GM23338 (cell line): ENCODE measurements around the gene CDH18. TPM values are rescaled to one million over a fixed set of nuclear protein-coding genes. Genes with fewer than 3 reads are reported as not detected.

Experiments
- ATAC-seq: fragments of 200-7000 bp; cut with Tn5 transposase; 3 replicates; pipeline ENCODE4 v1.9.1; 2020
- DNase-seq: peaks from one replicate; pipeline ENCODE4 v3.0.0-alpha.2; 2015; ENCODE audit warnings: low spot score
- H2AFZ ChIP-seq: fragments of 200-600 bp; sonication (generic); 2 replicates; pipeline ENCODE4 v1.8.0; 2016; ENCODE audit warnings: antibody characterized with exemption, mild to moderate bottlenecking, moderate library complexity
- H3F3A ChIP-seq: fragments of 200-600 bp; sonication (generic); replicated peaks from 2 replicates; pipeline ENCODE4 v1.8.0; 2017; ENCODE audit warnings: antibody characterized with exemption, mixed run types, low read depth
- H3K27ac ChIP-seq: fragments of 200-600 bp; sonication (generic); 2 replicates; pipeline ENCODE4 v1.6.1; 2016; ENCODE audit warnings: low read depth
- H3K27me3 ChIP-seq: fragments of 200-600 bp; sonication (generic); 2 replicates; pipeline ENCODE4 v1.8.0; 2016; ENCODE audit warnings: mild to moderate bottlenecking, mixed run types, moderate library complexity; ENCODE audit not compliant: insufficient read depth
- H3K36me3 ChIP-seq: fragments of 200-600 bp; sonication (generic); 2 replicates; pipeline ENCODE4 v1.8.0; 2016; ENCODE audit warnings: mild to moderate bottlenecking; ENCODE audit not compliant: insufficient read depth
- H3K4me1 ChIP-seq: fragments of 200-600 bp; sonication (generic); 2 replicates; pipeline ENCODE4 v1.8.0; 2016; ENCODE audit warnings: mild to moderate bottlenecking, moderate library complexity; ENCODE audit not compliant: insufficient read depth
- H3K4me2 ChIP-seq: fragments of 200-600 bp; sonication (generic); 2 replicates; pipeline ENCODE4 v1.7.1; 2017; ENCODE audit warnings: mixed run types
- H3K4me3 ChIP-seq: fragments of 200-600 bp; sonication (generic); 2 replicates; pipeline ENCODE4 v1.6.1; 2016; ENCODE audit warnings: mixed run types
- H3K79me2 ChIP-seq: fragments of 200-600 bp; sonication (generic); replicated peaks from 2 replicates; pipeline ENCODE4 v1.8.0; 2017; ENCODE audit warnings: mild to moderate bottlenecking; ENCODE audit not compliant: insufficient read depth
- H3K9me2 ChIP-seq: fragments of 200-600 bp; sonication (generic); 2 replicates; pipeline ENCODE4 v1.8.0; 2017; ENCODE audit not compliant: insufficient read depth
- H4K20me1 ChIP-seq: fragments of 200-600 bp; sonication (generic); replicated peaks from 2 replicates; pipeline ENCODE4 v1.8.0; 2017; ENCODE audit warnings: mild to moderate bottlenecking; ENCODE audit not compliant: insufficient read depth
- H3K27ac Mint-ChIP-seq: 2 replicates; pipeline ENCODE4 v1.8.0; 2020; ENCODE audit warnings: inconsistent platforms, mild to moderate bottlenecking, moderate library complexity, mixed read lengths
- H3K27me3 Mint-ChIP-seq: 3 replicates; pipeline ENCODE4 v1.8.0; 2022; ENCODE audit warnings: low read depth, mild to moderate bottlenecking, moderate library complexity, mixed read lengths, inconsistent platforms; ENCODE audit not compliant: insufficient read depth, poor library complexity
- H3K36me3 Mint-ChIP-seq: 3 replicates; pipeline ENCODE4 v1.8.0; 2021; ENCODE audit warnings: low read depth, mild to moderate bottlenecking, inconsistent platforms, moderate library complexity, mixed read lengths
- H3K4me1 Mint-ChIP-seq: 3 replicates; pipeline ENCODE4 v1.8.0; 2020; ENCODE audit warnings: mild to moderate bottlenecking, inconsistent platforms, mixed read lengths
- H3K4me3 Mint-ChIP-seq: 3 replicates; pipeline ENCODE4 v1.8.0; 2021; ENCODE audit warnings: moderate library complexity, mild to moderate bottlenecking, inconsistent platforms, mixed read lengths
- H3K9me3 Mint-ChIP-seq: 3 replicates; pipeline ENCODE4 v1.8.0; 2020; ENCODE audit warnings: moderate library complexity, mild to moderate bottlenecking, inconsistent platforms, mixed read lengths
- CREB1 ChIP-seq: fragments of 250-450 bp; sonication (Bioruptor Pico); IDR thresholded peaks from 2 replicates; pipeline ENCODE4 v1.5.0; 2020; ENCODE audit warnings: low read depth, mild to moderate bottlenecking, moderate library complexity
- EZH2phosphoT487 ChIP-seq: fragments of 200-600 bp; sonication (generic); IDR thresholded peaks from one replicate; pipeline ENCODE4 v1.8.1; 2018; ENCODE audit warnings: antibody characterized with exemption; ENCODE audit not compliant: unreplicated experiment
- NANOG ChIP-seq: IDR thresholded peaks from 2 replicates; pipeline ENCODE4 v1.6.1; 2016; ENCODE audit warnings: antibody characterized with exemption, borderline replicate concordance
- polyA plus RNA-seq: library from polyadenylated mRNA; unstranded; fragments of >200 nt; fragmentation: Nextera tagmentation; extraction: Ambion mirVana; gene quantifications from 2 replicates; pipeline ENCODE4 v1.2.1, GENCODE V29; 2016
- total RNA-seq: library from RNA; depleted of rRNA; stranded (reverse); fragments of >200 nt; shearing (Covaris generic); gene quantifications from 2 replicates; pipeline ENCODE4 v1.2.3, GENCODE V29; 2014
- TF ChIP-seq, protein P1 (sequence below): fragments of 250-450 bp; sonication (Bioruptor Pico); IDR thresholded peaks from 2 replicates; pipeline ENCODE4 v1.5.0; 2020; ENCODE audit warnings: mild to moderate bottlenecking, moderate library complexity

CDH18 gene
- total and polyA plus RNA-seq, 2 experiments from 2014 or later: 1.3 TPM; not detected in 1

DNA sequence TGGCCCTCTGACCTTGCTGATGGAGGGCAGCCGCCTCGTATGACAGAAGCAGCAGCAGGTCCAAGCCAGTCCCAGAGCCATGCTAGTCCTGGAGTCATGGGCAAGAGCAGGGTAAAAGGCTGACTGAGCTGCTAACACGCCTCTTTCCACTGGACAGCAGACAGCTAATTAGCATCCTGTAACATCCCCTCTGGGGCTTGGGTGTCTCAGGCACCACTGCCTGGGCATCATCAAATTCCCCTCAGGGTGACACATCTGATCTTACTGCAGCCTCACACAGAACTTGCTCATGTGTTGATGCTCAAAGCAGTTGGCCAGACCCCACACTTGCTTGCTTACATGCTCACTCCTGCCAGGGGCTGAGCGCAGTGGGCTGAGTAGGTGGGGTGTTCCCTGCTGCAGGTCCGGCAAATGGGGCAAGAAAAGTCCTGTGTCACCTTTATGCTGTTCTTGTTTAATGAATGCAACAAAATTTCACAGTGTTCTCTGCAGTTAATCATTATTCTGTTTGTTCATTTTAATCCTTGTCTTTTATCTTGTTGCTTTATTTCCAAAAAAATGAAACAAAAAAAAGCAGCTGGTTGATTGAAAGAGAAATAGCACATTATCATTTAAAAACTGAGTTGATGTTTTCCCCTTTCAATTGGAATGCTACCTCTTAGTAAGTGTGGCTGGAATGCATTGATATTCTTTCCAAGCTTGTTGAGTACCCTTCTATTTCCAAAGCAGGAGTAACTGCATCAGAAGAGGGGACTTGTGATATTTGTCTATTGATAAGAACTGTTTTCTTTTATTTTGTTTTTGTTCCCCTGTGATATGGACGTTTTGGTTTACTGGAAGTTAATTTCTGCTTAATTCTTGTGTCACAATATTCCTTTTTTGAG lies 254.1 kb downstream of the CDH18 start:
- peaks cover 5% of the 10 kb centered on the region; the same call in 1 of the 2 replicates for H3K36me3 ChIP-seq
- H3K4me2 ChIP-seq: no peak overlapping the region
- no peaks in the 10 kb centered on the region for H3K79me2 ChIP-seq
- ATAC-seq (no peak), DNase-seq (no peak)
- Mint-ChIP-seq H3K36me3 (peaks cover 25% of the 10 kb centered on the region), H3K4me1 (no peaks in the 10 kb centered on the region; the same call in 2 of the 3 replicates), H3K27me3 (peaks cover 1% of the 10 kb centered on the region), H3K4me3 (no peak overlapping the region), H3K9me3 (peaks cover 24% of the 10 kb centered on the region), H3K27ac (no peak overlapping the region)
- peaks cover 3% of the 10 kb centered on the region; the same call in 1 of the 2 replicates for H3K4me1 ChIP-seq
- H3K27me3 ChIP-seq: no peaks in the 10 kb centered on the region
- H3K9me2 ChIP-seq: no peaks in the 10 kb centered on the region
- no peak overlapping the region for H2AFZ ChIP-seq
- H3K4me3 ChIP-seq: no peak overlapping the region
- H4K20me1 ChIP-seq: no peaks in the 10 kb centered on the region
- H3K27ac ChIP-seq: peak overlapping the region; percentile 32; the same call in 1 of the 2 replicates
- TF ChIP-seq NANOG: peak; percentile 81
- no peak for TF ChIP-seq EZH2phosphoT487
- H3F3A ChIP-seq: no peaks in the 10 kb centered on the region

DNA sequence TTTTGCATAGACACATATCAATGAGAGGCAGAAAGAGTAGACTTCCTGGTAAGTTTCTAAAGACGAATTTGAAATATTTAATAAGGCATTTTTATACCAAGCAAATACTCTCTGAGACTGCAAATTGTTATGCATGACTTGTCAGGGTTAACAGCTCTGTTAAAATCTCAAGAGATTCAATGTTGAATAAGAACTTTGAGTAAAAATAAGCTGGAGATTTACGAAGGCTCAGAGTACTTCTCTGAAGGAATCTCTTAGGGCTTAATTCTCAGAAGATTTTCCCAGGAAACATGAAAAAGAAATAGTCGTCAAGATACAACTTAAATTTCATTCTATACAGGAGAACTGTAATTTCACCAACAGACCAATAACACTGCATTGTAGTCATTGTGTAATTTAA lies 259.4 kb downstream of the CDH18 start:
- H3K27me3 Mint-ChIP-seq: peaks cover 1% of the 10 kb centered on the region
- no peaks in the 10 kb centered on the region for H3K27me3 ChIP-seq
- ATAC-seq: no peak
- H3K9me3 Mint-ChIP-seq: peaks cover 12% of the 10 kb centered on the region
- no peaks in the 10 kb centered on the region for H3F3A ChIP-seq
- H3K79me2 ChIP-seq: no peaks in the 10 kb centered on the region
- no peaks in the 10 kb centered on the region for H4K20me1 ChIP-seq
- H3K4me2 ChIP-seq: no peak overlapping the region
- peaks cover 5% of the 10 kb centered on the region; the same call in 1 of the 2 replicates for H3K36me3 ChIP-seq
- H3K9me2 ChIP-seq: no peaks in the 10 kb centered on the region
- TF ChIP-seq CREB1 (CRISPR knock-in tag) (no peak), NANOG (no peak)
- TF ChIP-seq, protein P1, sequence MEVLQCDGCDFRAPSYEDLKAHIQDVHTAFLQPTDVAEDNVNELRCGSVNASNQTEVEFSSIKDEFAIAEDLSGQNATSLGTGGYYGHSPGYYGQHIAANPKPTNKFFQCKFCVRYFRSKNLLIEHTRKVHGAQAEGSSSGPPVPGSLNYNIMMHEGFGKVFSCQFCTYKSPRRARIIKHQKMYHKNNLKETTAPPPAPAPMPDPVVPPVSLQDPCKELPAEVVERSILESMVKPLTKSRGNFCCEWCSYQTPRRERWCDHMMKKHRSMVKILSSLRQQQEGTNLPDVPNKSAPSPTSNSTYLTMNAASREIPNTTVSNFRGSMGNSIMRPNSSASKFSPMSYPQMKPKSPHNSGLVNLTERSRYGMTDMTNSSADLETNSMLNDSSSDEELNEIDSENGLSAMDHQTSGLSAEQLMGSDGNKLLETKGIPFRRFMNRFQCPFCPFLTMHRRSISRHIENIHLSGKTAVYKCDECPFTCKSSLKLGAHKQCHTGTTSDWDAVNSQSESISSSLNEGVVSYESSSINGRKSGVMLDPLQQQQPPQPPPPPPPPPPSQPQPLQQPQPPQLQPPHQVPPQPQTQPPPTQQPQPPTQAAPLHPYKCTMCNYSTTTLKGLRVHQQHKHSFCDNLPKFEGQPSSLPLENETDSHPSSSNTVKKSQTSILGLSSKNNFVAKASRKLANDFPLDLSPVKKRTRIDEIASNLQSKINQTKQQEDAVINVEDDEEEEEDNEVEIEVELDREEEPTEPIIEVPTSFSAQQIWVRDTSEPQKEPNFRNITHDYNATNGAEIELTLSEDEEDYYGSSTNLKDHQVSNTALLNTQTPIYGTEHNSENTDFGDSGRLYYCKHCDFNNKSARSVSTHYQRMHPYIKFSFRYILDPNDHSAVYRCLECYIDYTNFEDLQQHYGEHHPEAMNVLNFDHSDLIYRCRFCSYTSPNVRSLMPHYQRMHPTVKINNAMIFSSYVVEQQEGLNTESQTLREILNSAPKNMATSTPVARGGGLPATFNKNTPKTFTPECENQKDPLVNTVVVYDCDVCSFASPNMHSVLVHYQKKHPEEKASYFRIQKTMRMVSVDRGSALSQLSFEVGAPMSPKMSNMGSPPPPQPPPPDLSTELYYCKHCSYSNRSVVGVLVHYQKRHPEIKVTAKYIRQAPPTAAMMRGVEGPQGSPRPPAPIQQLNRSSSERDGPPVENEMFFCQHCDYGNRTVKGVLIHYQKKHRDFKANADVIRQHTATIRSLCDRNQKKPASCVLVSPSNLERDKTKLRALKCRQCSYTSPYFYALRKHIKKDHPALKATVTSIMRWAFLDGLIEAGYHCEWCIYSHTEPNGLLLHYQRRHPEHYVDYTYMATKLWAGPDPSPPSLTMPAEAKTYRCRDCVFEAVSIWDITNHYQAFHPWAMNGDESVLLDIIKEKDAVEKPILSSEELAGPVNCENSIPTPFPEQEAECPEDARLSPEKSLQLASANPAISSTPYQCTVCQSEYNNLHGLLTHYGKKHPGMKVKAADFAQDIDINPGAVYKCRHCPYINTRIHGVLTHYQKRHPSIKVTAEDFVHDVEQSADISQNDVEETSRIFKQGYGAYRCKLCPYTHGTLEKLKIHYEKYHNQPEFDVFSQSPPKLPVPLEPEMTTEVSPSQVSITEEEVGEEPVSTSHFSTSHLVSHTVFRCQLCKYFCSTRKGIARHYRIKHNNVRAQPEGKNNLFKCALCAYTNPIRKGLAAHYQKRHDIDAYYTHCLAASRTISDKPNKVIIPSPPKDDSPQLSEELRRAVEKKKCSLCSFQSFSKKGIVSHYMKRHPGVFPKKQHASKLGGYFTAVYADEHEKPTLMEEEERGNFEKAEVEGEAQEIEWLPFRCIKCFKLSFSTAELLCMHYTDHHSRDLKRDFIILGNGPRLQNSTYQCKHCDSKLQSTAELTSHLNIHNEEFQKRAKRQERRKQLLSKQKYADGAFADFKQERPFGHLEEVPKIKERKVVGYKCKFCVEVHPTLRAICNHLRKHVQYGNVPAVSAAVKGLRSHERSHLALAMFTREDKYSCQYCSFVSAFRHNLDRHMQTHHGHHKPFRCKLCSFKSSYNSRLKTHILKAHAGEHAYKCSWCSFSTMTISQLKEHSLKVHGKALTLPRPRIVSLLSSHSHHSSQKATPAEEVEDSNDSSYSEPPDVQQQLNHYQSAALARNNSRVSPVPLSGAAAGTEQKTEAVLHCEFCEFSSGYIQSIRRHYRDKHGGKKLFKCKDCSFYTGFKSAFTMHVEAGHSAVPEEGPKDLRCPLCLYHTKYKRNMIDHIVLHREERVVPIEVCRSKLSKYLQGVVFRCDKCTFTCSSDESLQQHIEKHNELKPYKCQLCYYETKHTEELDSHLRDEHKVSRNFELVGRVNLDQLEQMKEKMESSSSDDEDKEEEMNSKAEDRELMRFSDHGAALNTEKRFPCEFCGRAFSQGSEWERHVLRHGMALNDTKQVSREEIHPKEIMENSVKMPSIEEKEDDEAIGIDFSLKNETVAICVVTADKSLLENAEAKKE (CRISPR knock-in tag): no peak
- no peak overlapping the region for H3K4me3 ChIP-seq
- H3K4me1 ChIP-seq: 0 out of 2 replicates have a peak, but pooled peaks cover 9% of the 10 kb centered on the region
- peak overlapping the region; percentile 4; the same call in 1 of the 2 replicates for H3K27ac ChIP-seq
- DNase-seq: no peak
- H3K36me3 Mint-ChIP-seq: peaks cover 17% of the 10 kb centered on the region
- no peak overlapping the region for H2AFZ ChIP-seq
- H3K27ac Mint-ChIP-seq: peak overlapping the region; percentile 68; the same call in 1 of the 2 replicates
- H3K4me3 Mint-ChIP-seq: no peak overlapping the region
- peaks cover 5% of the 10 kb centered on the region for H3K4me1 Mint-ChIP-seq
